Esophagus mucosa (tissue), 1 donor: ENCODE measurements around the gene RANBP1. TPM values are rescaled to one million over a fixed set of nuclear protein-coding genes. Genes with fewer than 3 reads are reported as not detected.
A peak's percentile ranks its signal among the peaks of the same experiment; 100 is the strongest.
"Not testable (repeated sequence)": the region's sequence is repeated elsewhere in the genome, so short reads cannot be mapped to it uniquely, and the experiment has no call there.

Source experiments
- ATAC-seq: fragments of 200-7000 bp; cut with Tn5 transposase; one replicate; pipeline ENCODE4 v1.9.1; 2020
- total RNA-seq: library from RNA; stranded (reverse); gene quantifications from one replicate; pipeline ENCODE4 v1.2.4, GENCODE V29; 2023
- donor health status: DM: yes; HTN: yes; CAD: no.

RANBP1 gene
- total RNA-seq, 1 donor from 2014 or later, result 141 TPM

DNA sequence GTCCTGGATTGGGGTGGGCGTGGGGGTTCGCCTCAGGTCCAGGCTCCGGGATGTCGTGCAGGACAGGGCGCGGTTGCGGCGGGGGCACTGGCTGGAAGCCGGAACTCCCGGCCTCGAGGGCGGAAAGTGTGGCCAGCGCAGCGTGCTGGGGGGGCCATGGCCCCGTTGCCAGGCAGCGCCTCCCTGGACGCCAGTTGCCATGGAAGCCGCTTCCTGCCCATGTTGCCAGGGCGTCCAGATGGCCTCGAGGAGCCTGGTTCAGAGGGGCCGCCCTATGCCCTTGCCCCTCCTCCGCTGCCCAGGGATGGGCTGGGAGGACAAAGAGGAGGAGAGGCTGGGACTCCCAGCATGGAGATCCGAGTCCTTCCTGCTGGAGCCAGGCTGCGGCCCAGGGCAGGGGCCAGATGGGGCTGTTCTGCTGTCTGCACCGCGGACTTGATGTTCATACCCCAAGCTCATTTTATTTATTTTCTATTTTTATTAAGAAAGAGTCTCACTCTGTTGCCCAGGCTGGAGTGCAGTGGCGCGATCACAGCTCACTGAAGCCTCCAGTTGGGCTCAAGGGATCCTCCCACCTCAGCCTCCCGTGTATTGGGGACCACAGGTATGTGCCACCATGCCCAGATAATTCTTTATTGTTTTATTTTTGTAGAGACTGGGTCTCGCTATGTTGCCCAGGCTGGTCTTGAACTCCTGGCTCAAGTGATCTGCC, 39.6 kb downstream of the RANBP1 start:
- peak; percentile 16 for ATAC-seq

- ATAC-seq, result no peak
Observed at GRCh38 chr22:20156042-20156389, 40.1 kb downstream of the RANBP1 start.

DNA sequence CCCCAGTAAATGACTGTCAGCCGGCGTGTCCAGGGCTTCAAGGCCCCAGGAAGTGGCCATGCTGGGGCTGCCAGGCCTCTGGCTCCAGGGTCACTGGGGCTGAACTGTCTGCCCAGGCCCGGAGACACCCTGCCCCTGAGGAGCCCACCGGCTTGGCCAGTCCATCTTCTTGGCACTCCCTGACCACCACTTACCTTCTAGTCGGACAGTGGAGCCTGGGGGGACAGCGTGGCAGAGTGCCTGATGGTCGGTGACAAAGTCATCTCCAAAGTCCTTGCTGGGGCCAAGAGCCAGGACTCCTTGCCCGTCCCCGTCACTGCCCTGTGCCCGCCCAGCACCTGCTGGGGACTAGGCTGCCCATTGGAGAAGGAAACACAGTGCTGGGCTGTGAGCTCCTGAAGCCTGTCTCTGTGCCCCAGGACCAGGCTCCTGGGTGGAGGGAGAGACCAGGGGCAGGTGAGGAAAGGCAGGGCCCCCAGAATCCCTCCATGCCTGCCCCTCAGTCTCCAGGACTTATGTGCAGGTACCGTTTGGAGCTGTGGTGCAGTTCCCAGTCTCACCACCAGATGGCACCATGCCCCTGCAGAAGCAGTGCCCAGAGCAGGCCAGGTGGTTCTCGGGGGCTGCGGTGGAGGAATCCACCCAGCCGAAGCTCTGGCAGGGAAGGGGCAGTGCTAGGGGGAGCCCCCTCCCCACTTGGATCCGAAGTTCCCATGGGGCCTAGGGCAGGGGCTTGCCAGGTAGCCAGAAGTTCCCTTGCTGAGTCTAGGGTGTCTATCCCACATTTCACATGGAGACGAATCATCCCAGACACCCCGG, 40.9 kb downstream of the RANBP1 start:
- ATAC-seq, result peak; percentile 83

- no peak for ATAC-seq
Observed at GRCh38 chr22:20157430-20158183, 41.7 kb downstream of the RANBP1 start.

DNA sequence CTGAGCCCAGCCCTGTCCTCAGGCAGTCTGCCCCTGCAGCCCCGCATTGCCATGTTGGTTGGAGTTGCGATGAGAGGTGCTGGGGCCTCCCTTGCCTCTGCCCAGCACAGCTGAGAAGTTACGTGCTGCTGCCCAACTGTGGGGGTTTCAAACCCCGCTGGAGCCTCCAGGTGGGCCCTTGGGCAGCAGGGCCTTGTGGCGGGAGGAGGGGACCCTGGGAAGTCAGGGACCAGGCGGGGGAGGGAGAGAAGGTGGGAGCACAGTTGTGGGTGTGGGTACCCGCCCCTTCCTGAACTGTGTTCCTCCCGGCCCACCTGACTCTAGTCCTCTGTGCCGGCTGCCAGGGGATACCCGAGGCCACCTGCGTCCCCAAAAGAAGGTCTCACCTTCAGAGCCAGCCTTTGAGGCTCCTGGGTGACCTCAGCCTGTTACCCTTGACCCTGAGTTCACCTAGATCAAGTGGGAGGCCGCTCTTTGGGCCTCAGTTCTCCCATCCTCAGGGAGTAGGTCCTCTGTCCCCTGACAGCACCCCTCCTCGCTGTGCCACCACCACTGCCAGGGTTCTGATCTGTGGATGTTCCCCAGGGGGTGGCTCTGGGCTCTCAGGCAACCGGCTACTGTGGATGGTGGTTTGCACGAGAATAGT, 42.6 kb downstream of the RANBP1 start:
- no peak for ATAC-seq

GRCh38 chr22:20159076-20159475, 43.2 kb downstream of the RANBP1 start:
- ATAC-seq, result no peak

DNA sequence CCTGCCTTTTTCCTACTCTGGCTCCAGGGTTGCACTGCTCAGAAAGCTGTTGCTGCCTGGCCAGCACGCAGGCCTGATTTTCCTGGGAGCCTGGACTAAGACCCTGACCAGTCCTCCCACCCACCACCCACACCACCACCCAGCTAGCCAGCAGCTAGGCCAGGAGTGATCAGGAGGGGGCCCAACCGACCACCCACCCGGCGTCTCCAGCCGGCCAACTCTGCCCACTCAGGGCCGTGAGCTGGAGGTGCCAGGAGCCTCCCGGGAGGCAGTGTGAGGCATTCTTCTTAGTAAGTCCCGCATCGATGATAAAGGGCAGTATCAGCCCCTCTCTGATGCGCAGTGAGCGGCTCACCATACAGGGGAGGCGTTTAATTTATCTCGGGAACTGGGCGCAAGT, 43.6 kb downstream of the RANBP1 start:
- ATAC-seq, result not testable (repeated sequence)

DNA sequence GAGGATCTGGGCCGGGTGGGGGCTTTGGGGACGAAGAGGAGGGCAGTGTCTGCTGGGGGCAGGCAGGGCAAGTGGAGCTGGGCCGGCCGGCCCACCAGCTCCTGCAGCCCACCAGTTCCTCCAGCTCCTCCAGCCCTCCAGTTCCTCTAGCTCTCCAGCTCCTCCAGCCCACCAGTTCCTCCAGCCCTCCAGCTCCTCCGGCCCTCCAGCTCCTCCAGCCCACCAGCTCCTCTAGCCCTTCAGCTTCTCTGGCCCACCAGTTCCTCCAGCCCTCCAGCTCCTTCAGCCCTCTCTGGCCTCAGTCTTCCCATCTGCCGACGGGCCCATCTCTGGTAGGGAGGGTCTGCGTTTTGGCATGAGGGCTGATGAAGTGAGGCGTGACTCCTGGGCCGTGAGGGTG, 44.1 kb downstream of the RANBP1 start:
- no peak for ATAC-seq

DNA sequence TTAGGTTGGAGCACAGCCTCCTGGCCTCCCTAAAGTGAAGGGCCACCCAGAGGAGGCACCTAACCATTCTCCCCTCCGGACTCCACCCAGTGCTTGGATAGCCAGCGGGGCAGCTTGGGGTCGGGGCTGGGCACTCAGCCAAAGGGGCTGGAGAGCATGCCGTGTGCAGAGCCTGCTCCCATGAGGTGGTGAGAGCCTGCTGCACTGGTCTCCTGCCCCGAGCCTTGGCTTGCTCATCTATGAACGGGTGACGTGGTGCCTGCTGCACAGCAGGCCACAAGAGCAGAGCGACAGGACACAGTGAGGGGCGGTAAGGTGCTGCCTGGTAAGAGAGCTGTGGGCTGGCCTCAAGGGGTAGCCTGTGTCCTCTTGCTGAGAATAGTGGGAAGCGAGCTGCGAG, 49.0 kb downstream of the RANBP1 start:
- ATAC-seq, result peak; percentile 6

DNA sequence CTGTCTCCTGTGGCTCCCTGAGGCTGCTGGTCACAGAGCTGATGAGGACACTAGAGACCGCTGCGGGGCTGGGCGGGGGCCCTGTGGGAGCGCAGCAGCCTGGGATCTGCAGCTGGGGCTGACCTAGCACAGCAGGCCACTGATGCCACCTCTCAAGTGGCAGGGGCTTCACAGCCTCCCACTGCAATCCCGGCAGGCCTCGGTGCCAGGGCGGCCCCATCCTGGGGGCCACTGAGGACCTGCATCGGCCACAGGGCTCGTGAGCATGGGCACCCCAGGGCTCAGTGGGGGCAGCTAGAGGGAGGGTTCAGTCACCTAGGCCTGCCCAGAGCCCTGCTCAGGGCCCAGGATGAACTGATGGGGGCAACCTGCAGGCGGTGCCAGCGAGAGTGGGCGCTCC, 49.5 kb downstream of the RANBP1 start:
- peak; percentile 15 for ATAC-seq

GRCh38 chr22:20165913-20166312, 50.0 kb downstream of the RANBP1 start:
- ATAC-seq, result no peak

GRCh38 chr22:20166703-20167102, 50.8 kb downstream of the RANBP1 start:
- ATAC-seq, result no peak

DNA sequence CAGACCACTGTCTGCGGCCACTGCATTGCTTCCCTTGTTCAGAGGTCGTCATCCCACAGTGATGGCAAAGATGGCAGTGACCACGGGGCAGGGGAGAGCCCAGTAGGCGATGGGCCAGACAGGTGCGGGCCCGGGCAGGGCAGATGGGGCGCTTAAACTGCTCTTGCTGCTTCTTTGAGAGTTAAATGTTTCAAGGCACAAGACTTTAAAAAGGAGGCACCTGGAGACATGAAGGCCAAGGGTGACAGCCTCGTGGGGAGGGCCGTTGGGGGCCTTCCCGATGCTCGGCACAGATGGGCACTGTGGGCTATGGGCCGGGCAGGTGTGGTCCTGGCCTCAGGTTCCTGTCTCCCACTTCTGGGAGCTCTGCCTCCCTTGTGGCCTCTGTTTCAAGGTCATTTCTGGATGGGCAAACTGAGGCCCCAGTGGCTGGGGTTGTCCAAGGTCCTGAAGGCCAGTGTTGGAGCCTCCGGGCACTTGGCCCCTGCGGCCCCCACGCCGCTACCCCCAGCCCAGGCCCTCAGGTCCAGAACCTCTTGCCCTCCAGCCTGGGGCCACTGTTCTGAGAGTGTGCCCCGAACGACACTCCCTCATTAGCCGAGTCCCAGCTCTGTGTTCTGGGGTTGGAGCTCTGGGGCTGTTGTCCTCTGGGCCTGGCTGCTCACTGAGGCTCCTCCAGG, 51.9 kb downstream of the RANBP1 start:
- ATAC-seq, result no peak

GRCh38 chr22:20169253-20169822, 53.4 kb downstream of the RANBP1 start:
- ATAC-seq, result no peak

GRCh38 chr22:20170170-20170569, 54.3 kb downstream of the RANBP1 start:
- no peak for ATAC-seq

DNA sequence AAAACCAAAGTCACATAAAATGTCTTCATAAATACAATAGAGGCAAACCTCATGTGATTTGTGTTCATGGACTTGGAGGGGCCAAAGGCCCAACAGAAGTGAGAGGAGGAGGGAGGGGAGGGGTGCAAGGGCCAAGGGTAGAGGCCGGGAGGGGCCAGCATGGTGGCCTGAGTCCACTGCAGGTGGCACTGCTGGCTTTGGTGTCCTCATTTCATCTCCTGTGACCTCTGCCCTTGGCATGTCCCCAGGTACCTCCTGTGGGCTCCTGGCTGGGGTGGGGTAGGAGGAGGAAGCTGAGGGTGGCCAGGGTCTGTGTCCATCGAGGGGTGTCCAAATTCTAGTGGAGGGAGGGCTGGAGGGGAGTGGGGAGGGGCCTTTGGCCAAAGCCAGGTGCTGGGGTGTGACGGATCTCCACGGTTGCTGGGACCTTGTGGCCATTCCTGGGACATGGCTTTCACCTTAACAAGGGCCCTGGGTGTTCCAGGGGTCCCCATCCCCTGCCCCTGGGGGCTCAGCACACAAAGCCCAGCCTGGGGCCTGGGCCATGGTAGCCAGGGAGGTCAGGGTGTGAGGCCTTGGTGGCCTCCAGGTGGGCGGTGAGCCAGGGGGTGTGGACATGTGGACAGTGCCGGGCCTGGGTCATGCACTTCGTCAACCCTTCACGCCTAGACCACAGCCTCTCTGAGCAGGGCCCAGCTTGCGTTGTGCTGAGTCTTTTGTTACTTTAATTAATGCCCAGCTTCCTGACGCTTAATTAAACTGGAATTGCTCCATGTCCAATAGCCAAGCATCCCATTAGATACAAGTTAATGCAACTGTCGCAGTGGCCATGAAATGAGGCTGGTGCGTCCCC, 55.6 kb downstream of the RANBP1 start:
- ATAC-seq, result no peak

GRCh38 chr22:20172141-20172613, 56.3 kb downstream of the RANBP1 start:
- ATAC-seq, result no peak

DNA sequence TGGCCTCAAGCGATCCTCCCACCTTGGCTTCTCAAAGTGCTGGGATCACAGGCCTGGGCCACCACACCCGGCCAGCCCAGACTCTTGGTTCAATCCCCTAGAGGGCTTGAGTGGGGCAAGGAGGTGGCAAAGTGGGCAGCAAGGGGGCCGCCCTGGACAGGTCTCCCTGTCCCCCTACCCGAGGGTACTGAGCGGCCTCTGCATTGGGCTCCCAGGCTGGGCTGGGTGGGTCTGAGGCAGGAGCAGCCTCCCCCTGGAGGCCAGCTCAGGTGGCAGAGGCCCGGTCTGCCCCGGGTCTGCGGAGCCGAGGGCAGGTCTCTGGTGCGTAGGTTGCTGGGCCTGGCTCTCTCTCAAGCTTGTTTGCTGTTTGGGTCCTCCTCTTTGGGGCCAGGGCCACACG, 57.3 kb downstream of the RANBP1 start:
- no peak for ATAC-seq

- ATAC-seq, result no peak
Observed at GRCh38 chr22:20173772-20174171, 57.9 kb downstream of the RANBP1 start.

- no peak for ATAC-seq
Observed at GRCh38 chr22:20174785-20175596, 59.1 kb downstream of the RANBP1 start.
